Neural progenitor cell (in vitro differentiated cells): ENCODE results near the gene JAKMIP2. TPM values are rescaled to one million over a fixed set of nuclear protein-coding genes. Genes with fewer than 3 reads are reported as not detected.

Experiments
- DNase-seq: peaks from one replicate; pipeline ENCODE4 v3.0.0-alpha.2; 2016; ENCODE audit warnings: low spot score
- H2AFZ ChIP-seq: fragments of 200-600 bp; sonication (generic); replicated peaks from 2 replicates; pipeline ENCODE4 v1.6.1; 2016; ENCODE audit warnings: antibody characterized with exemption
- H3F3A ChIP-seq: fragments of 200-600 bp; sonication (generic); 2 replicates; pipeline ENCODE4 v1.6.1; 2016; ENCODE audit warnings: antibody characterized with exemption, low read depth
- H3K27ac ChIP-seq: fragments of 200-600 bp; sonication (generic); 2 replicates; pipeline ENCODE4 v1.5.1; 2016; ENCODE audit warnings: mild to moderate bottlenecking
- H3K27me3 ChIP-seq: fragments of 200-600 bp; sonication (generic); 2 replicates; pipeline ENCODE4 v1.6.1; 2016; ENCODE audit warnings: mild to moderate bottlenecking, moderate library complexity
- H3K36me3 ChIP-seq: fragments of 200-600 bp; sonication (generic); 2 replicates; pipeline ENCODE4 v1.5.1; 2016
- H3K4me1 ChIP-seq: fragments of 200-600 bp; sonication (generic); 2 replicates; pipeline ENCODE4 v1.6.1; 2016; ENCODE audit warnings: mixed run types
- H3K4me2 ChIP-seq: fragments of 200-600 bp; sonication (generic); 2 replicates; pipeline ENCODE4 v1.6.1; 2016
- H3K4me3 ChIP-seq: fragments of 200-600 bp; sonication (generic); 2 replicates; pipeline ENCODE4 v1.5.1; 2016
- H3K79me2 ChIP-seq: fragments of 200-600 bp; sonication (generic); 2 replicates; pipeline ENCODE4 v1.6.1; 2016; ENCODE audit warnings: low read depth
- H3K9ac ChIP-seq: fragments of 200-600 bp; sonication (generic); 2 replicates; pipeline ENCODE4 v1.6.1; 2016
- H3K9me3 ChIP-seq: fragments of 200-600 bp; sonication (generic); 2 replicates; pipeline ENCODE4 v1.5.1; 2016; ENCODE audit warnings: low read depth
- H4K20me1 ChIP-seq: fragments of 200-600 bp; sonication (generic); 2 replicates; pipeline ENCODE4 v1.6.1; 2016; ENCODE audit warnings: low read depth
- H3K27ac Mint-ChIP-seq: 3 replicates; pipeline ENCODE4 v1.8.0; 2021; ENCODE audit warnings: mixed read lengths
- H3K27me3 Mint-ChIP-seq: 2 replicates; pipeline ENCODE4 v1.8.0; 2022; ENCODE audit warnings: low read depth, mild to moderate bottlenecking, inconsistent platforms, moderate library complexity, mixed read lengths; ENCODE audit not compliant: insufficient read depth
- H3K36me3 Mint-ChIP-seq: 3 replicates; pipeline ENCODE4 v1.8.0; 2021; ENCODE audit warnings: mixed read lengths
- H3K4me1 Mint-ChIP-seq: 3 replicates; pipeline ENCODE4 v1.8.0; 2021; ENCODE audit warnings: mixed read lengths
- H3K4me3 Mint-ChIP-seq: 3 replicates; pipeline ENCODE4 v1.8.0; 2021; ENCODE audit warnings: mild to moderate bottlenecking, moderate library complexity, mixed read lengths
- H3K9me3 Mint-ChIP-seq: 3 replicates; pipeline ENCODE4 v1.8.0; 2020; ENCODE audit warnings: mixed read lengths
- CTCF ChIP-seq: fragments of 200-600 bp; sonication (generic); IDR thresholded peaks from 2 replicates; pipeline ENCODE4 v1.5.1; 2017; ENCODE audit warnings: antibody characterized with exemption, mild to moderate bottlenecking
- EZH2 ChIP-seq: fragments of 200-600 bp; sonication (generic); IDR thresholded peaks from 2 replicates; pipeline ENCODE4 v1.6.1; 2017; ENCODE audit warnings: antibody characterized with exemption, mild to moderate bottlenecking, moderate library complexity
- EZH2phosphoT487 ChIP-seq: fragments of 200-600 bp; sonication (generic); IDR thresholded peaks from 2 replicates; pipeline ENCODE4 v1.6.1; 2017; ENCODE audit warnings: antibody characterized with exemption
- total RNA-seq: library from RNA; depleted of rRNA; stranded (reverse); fragments of >200 nt; gene quantifications from 2 replicates; pipeline ENCODE4 v1.2.3, GENCODE V29; 2015; ENCODE audit warnings: low replicate concordance

Gene JAKMIP2
- total RNA-seq, 1 donor from 2014 or later, result 8.2 TPM

- peak overlapping the region; percentile 79 for H3K4me2 ChIP-seq
- H3K27ac ChIP-seq, result peak overlapping the region; percentile 94
- peak; percentile 55 for DNase-seq
- Mint-ChIP-seq H3K4me3 (peak overlapping the region; percentile 95), H3K4me1 (peaks cover 34% of the 10 kb centered on the region), H3K27ac (peak overlapping the region; percentile 67), H3K9me3 (peaks cover 5% of the 10 kb centered on the region), H3K36me3 (peaks cover 11% of the 10 kb centered on the region), H3K27me3 (peaks cover 3% of the 10 kb centered on the region)
- H3F3A ChIP-seq, result peaks cover 25% of the 10 kb centered on the region
- H3K27me3 ChIP-seq, result no peaks in the 10 kb centered on the region
- H3K9me3 ChIP-seq, result no peaks in the 10 kb centered on the region
- no peak overlapping the region for H3K9ac ChIP-seq
- peak overlapping the region; percentile 62 for H3K4me3 ChIP-seq
- H3K79me2 ChIP-seq, result peaks cover 57% of the 10 kb centered on the region
- no peaks in the 10 kb centered on the region for H3K36me3 ChIP-seq
- H3K4me1 ChIP-seq, result peaks cover 41% of the 10 kb centered on the region
- TF ChIP-seq EZH2phosphoT487, result no peak
- TF ChIP-seq CTCF, result no peak
- TF ChIP-seq EZH2, result no peak
- H2AFZ ChIP-seq, result no peak overlapping the region
- H4K20me1 ChIP-seq, result no peaks in the 10 kb centered on the region
Observed at GRCh38 chr5:147780924-147781573, 1.5 kb downstream of the JAKMIP2 start.

GRCh38 chr5:147779694-147780093 lies 2.8 kb downstream of the JAKMIP2 start:
- Histone ChIP-seq H3K4me3 (peak overlapping the region; percentile 62), H3K79me2 (peaks cover 64% of the 10 kb centered on the region), H2AFZ (no peak overlapping the region), H3K4me2 (peak overlapping the region; percentile 79), H3K4me1 (peaks cover 44% of the 10 kb centered on the region), H4K20me1 (no peaks in the 10 kb centered on the region), H3F3A (peaks cover 25% of the 10 kb centered on the region), H3K9me3 (no peaks in the 10 kb centered on the region), H3K9ac (no peak overlapping the region), H3K36me3 (no peaks in the 10 kb centered on the region), H3K27me3 (no peaks in the 10 kb centered on the region), H3K27ac (no peak overlapping the region)
- Mint-ChIP-seq H3K27ac (no peak overlapping the region), H3K9me3 (peaks cover 9% of the 10 kb centered on the region), H3K4me1 (peaks cover 33% of the 10 kb centered on the region), H3K4me3 (peak overlapping the region; percentile 95), H3K27me3 (peaks cover 3% of the 10 kb centered on the region), H3K36me3 (peaks cover 20% of the 10 kb centered on the region)
- no peak for DNase-seq
- TF ChIP-seq EZH2phosphoT487, result no peak
- TF ChIP-seq CTCF, result no peak
- TF ChIP-seq EZH2, result no peak

GRCh38 chr5:147776989-147777388 lies 5.5 kb downstream of the JAKMIP2 start:
- no peaks in the 10 kb centered on the region for H3K9me3 ChIP-seq
- H3K36me3 Mint-ChIP-seq, result peaks cover 20% of the 10 kb centered on the region
- H3K27ac ChIP-seq, result no peak overlapping the region
- peaks cover 9% of the 10 kb centered on the region for H3K9me3 Mint-ChIP-seq
- no peak overlapping the region for H3K4me3 ChIP-seq
- H3K79me2 ChIP-seq, result peaks cover 68% of the 10 kb centered on the region
- H3K27me3 ChIP-seq, result no peaks in the 10 kb centered on the region
- no peak overlapping the region for H3K9ac ChIP-seq
- DNase-seq, result no peak
- no peaks in the 10 kb centered on the region for H4K20me1 ChIP-seq
- TF ChIP-seq EZH2phosphoT487, result no peak
- no peak for TF ChIP-seq CTCF
- no peak for TF ChIP-seq EZH2
- H3F3A ChIP-seq, result peaks cover 20% of the 10 kb centered on the region
- no peak overlapping the region for H3K4me3 Mint-ChIP-seq
- H3K36me3 ChIP-seq, result no peaks in the 10 kb centered on the region
- H3K27ac Mint-ChIP-seq, result no peak overlapping the region
- H3K4me1 ChIP-seq, result peaks cover 38% of the 10 kb centered on the region
- H3K4me1 Mint-ChIP-seq, result peaks cover 20% of the 10 kb centered on the region
- H3K4me2 ChIP-seq, result no peak overlapping the region
- H2AFZ ChIP-seq, result no peak overlapping the region
- H3K27me3 Mint-ChIP-seq, result no peaks in the 10 kb centered on the region
